ENCODE measurements around the gene CCER1. TPM values are rescaled to one million over a fixed set of nuclear protein-coding genes. Genes with fewer than 3 reads are reported as not detected.
A peak's percentile ranks its signal among the peaks of the same experiment; 100 is the strongest.

CCER1 gene
- total and polyA plus RNA-seq, 9 of the 15 experiments (the other 6 are each of a cell fraction or from before 2014, with no cell fraction given), result not detected

GRCh38 chr12:90959032-90959431, 4.1 kb upstream of the CCER1 start:
- Histone ChIP-seq H3K9me3 (replicated peaks; ENCODE audit: control insufficient read depth, insufficient read depth, low read depth, low read length) (no peaks in the 10 kb centered on the region), H3K79me2 (ENCODE audit: control insufficient read depth, insufficient read depth, low read length) (no peaks in the 10 kb centered on the region), H3K9ac (ENCODE audit: insufficient read depth in 1 of 2, low read depth in 2 of 2, low read length in 2 of 2) (no peak overlapping the region), H3K4me1 (replicated peaks in 1 of 2; ENCODE audit: control insufficient read depth in 2 of 2, insufficient read depth in 2 of 2, low read length in 2 of 2) (peaks cover 0 to 7% of the 10 kb centered on the region in 2 experiments; a peak in 1 of 5 replicates), H2AFZ (ENCODE audit: low read depth, low read length) (no peak overlapping the region), H3K4me3 (no peak overlapping the region), H3K27me3 (ENCODE audit: control insufficient read depth in 2 of 2, insufficient read depth in 2 of 2, low read length in 2 of 2) (no peaks in the 10 kb centered on the region), H3K4me2 (ENCODE audit: insufficient read depth, low read length) (no peak overlapping the region), H4K20me1 (replicated peaks; ENCODE audit: control insufficient read depth, insufficient read depth, low read length) (no peaks in the 10 kb centered on the region), H3K9me1 (ENCODE audit: control insufficient read depth, insufficient read depth, low read length) (no peaks in the 10 kb centered on the region), H3K36me3 (ENCODE audit: control insufficient read depth, insufficient read depth, low read length) (no peaks in the 10 kb centered on the region), H3K27ac (ENCODE audit: extremely low read depth, low read depth, low read length) (no peak overlapping the region)
- in situ Hi-C loops (cut with MboI) (loop anchor here (25.0 kb wide), 2 partner anchors 1678 to 1947 kb away; no protein-coding TSS in a partner anchor), intact Hi-C loops (cut with micrococcal nuclease) (loop anchor here (5.0 kb wide), 3 partner anchors 368 to 1417 kb away; no protein-coding TSS in a partner anchor)
- FAIRE-seq, result peak; percentile 61
- no peak for DNase-seq (ENCODE audit: extremely low read depth in 1 of 4, low spot score in 3 of 4)
- ChIA-PET POLR2A (no interaction called here), CTCF (ENCODE audit: low intra/inter-chr PET ratio) (interaction anchor here (1.1 kb wide), 2 partner anchors 14 to 151 kb away, joined by 3 read pairs; no protein-coding TSS in a partner anchor)
- BruUV-seq (replicated peaks), result no TSS peak
- TF ChIP-seq CCNT2 (IDR thresholded peaks at IDR 0.05; ENCODE audit: borderline replicate concordance, extremely low read depth, insufficient read length, low read depth, low read length), result no peak
- TF ChIP-seq NCOA6 (IDR thresholded peaks at IDR 0.05), result no peak
- no peak for TF ChIP-seq ZNF431 (CRISPR knock-in tag; IDR thresholded peaks at IDR 0.05)
- TF ChIP-seq ZNF395 (CRISPR knock-in tag; IDR thresholded peaks at IDR 0.05), result no peak
- no peak for TF ChIP-seq TCF15 (CRISPR knock-in tag; IDR thresholded peaks at IDR 0.05)
- TF ChIP-seq BDP1 (IDR thresholded peaks at IDR 0.05; ENCODE audit: insufficient read depth, insufficient read length), result no peak
- peak in 1 of 3 experiments; percentile 27; a peak in 1 of 6 replicates for TF ChIP-seq CTCF (IDR thresholded peaks at IDR 0.05 in 2 of 3, conservative IDR thresholded peaks at IDR 0.05 in 1 of 3; ENCODE audit: insufficient read depth in 2 of 3, low read depth in 1 of 3, low read length in 3 of 3)
- TF ChIP-seq RHOXF2B (CRISPR knock-in tag; conservative IDR thresholded peaks at IDR 0.05), result no peak
- peak; percentile 15 to 45; a peak in 3 of 4 replicates for TF ChIP-seq RAD21 (CRISPR knock-in tag; conservative IDR thresholded peaks at IDR 0.05 in 1 of 2, IDR thresholded peaks at IDR 0.05 in 1 of 2)
- no peak for ATAC-seq
- WGBS (ENCODE audit: insufficient coverage, low coverage, missing lambda C conversion rate), result 3% methylated on average over 4 of the region's 4 CpGs

Measured in K562 (cell line).